GM21447 (cell line): ENCODE data around the gene MTR.

Experiments used
- ATAC-seq: cut with Tn5 transposase; IDR thresholded peaks from one replicate; pipeline ENCODE4 v1.9.1; 2021; ENCODE audit not compliant: unreplicated experiment

The MTR gene

GRCh38 chr1:236774926-236775325, 20.2 kb upstream of the MTR start:
- ATAC-seq = no peak

DNA sequence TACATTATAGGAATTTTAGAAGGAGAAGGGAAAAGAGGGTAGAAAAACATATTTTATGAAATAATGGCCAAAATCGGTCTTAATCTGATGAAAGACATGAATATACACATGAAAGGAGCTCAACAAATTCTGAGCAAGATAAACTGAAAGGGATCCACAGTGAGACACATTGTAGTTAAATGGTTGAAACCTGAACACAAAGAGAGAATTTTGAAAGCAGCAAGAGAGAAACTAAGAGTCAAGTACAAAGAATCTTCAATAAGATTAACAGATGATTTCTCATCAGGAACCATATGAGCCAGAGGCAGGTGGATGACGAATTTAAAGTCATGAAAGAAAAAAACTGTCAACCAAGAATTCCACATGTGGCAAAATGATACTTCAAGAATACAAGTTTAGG, 15.8 kb upstream of the MTR start:
- no peak for ATAC-seq

GRCh38 chr1:236785477-236785876, 9.6 kb upstream of the MTR start:
- ATAC-seq = no peak

DNA sequence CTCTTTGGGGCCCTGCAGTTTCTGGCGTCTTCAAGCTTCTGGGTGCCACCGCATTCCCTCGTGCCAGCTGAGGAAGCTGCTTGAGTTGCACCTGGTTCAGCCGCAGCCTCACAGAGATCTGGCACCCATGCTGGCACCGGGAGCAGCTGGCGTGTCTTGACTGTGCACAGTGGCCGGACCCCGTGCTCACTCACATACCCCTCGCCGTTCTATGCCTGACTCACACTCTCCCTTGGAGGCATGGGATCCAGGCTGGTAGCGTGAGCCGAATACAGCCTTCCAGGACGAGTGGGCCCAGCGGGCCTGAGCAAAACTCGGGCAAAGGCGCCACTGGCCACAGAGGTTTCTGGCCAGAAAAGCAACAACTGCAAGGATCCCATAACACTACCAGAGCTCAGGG, 8.6 kb upstream of the MTR start:
- no peak for ATAC-seq

- ATAC-seq = no peak
Measured at GRCh38 chr1:236794585-236795034, 482 bp upstream of the MTR start.

DNA sequence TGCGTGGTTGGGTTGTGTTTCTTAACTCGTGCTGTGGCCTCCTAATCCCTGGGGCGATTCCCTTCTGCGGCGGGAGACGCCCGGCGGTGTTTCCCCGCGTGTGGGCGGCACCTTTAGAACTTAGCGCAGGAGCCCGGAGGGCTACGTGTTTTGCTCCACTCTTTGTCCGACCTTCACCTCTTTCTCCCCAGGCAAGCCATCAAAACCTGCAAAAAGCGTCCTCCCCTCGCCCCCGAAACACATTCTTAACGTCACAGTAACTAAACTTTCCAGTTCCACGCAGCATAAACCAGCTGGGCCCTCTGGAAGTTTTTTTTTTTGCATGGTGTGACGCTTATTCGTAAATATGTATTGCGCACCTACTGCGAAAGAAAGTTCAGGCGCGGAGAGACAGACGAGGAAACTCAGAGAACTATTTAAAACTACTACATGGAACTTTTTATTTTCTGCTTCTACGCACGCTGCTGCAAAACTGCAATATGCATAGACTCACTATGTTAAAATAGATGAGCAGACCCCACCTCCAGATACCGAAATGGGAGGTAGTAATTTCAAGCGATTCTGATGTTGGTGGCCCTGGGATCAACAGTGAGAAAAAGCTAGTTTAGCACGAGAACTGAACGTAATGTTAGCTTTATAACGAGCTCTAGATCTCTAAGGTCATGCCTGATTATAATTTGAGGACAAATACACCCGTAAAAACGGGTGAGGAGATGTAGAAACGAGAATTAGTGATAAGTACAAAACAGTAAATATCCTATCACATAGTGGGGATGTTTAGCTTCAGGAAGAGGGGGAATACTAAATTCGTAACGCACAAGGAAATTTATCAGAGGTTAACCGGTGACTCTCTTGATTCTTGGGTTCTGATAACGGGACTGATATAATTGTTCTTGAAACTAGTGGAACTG, 920 bp downstream of the MTR start:
- peak; percentile 41 for ATAC-seq

DNA sequence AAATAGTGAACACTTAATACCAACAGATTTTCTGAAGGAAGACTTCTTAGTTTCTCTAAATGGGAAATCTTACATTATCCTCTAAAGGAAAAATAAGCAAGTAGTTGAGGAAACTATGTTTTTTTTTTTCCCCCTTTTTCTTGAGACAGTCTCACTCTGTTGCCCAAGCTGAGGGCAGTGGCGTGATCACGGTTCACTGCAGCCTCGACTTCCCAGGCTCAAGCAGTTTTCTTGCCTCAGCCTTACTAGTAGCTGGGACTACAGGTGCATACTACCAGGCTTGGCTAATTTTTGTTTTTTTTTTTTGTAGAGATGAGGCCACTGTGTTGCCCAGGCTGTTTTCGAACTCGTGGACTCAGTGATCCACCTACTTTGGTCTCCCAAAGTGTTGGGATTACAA, 3.9 kb downstream of the MTR start:
- ATAC-seq = no peak

- no peak for ATAC-seq
Measured at GRCh38 chr1:236800002-236800620, 5.0 kb downstream of the MTR start.

DNA sequence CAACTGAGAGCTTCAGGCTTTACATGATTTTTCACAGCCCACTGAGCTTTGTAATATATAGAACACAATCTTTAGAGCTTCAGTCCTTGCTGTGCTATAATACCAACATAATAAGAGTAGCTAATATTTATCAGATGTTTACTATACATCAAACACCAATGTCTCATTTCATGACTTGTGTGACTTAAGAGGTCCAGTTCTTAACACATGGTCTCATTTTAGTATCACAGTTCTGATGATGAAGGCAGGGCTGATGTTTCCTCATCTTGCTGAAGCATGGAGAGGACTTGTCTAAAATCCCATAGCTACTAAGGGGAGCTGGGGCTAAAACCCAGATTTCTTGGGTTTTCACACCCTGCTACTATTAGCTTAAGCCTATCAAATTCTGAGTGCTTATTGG, 5.5 kb downstream of the MTR start:
- ATAC-seq = no peak

- no peak for ATAC-seq
Measured at GRCh38 chr1:236802264-236802663, 7.2 kb downstream of the MTR start.

DNA sequence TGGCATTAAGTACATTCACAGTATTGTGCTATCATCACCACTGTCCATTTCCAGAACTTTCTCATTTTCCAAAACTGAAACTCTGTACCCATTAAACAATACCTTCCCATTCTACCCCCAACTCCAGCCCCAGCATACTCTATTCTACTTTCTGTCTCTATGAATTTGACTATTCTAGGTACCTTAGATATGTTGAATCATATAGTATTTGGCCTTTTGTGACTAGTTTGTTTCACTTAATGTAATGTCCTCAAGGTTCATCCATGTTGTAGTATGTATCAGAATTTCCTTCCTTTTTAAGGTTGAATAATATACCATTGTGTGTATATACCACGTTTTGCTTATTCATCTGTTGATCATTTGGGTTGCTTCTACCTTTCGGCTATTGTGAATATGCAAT, 11.5 kb downstream of the MTR start:
- ATAC-seq = no peak

GRCh38 chr1:236808005-236808404, 12.9 kb downstream of the MTR start:
- ATAC-seq = no peak

DNA sequence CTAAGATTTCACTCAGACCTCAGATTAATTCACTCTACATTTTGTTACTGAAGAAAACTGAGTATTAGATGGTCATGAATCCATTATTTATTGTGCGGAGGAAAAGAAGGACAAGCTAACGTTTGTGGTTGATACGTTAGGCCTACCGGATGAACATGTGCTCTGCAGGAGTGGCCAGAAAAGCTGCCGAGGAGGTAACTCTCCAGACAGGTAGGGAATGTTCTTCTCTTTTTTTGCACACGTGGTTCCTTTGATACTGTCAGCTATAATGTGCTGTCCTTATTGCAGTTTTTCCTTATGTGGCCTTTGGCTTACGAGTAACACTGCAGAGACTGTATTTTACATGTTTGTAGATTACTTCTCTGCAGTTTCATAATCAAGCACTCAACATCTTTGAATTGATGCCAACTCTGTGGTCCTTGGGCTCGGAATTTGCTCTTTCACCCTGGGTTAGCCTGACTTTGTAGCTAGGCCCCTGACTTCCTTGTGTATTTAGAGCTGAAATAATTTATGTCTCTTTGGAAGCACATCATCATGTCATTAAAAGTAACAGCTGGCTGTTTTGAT, 13.6 kb downstream of the MTR start:
- ATAC-seq = no peak

GRCh38 chr1:236809148-236809547, 14.1 kb downstream of the MTR start:
- ATAC-seq = no peak

DNA sequence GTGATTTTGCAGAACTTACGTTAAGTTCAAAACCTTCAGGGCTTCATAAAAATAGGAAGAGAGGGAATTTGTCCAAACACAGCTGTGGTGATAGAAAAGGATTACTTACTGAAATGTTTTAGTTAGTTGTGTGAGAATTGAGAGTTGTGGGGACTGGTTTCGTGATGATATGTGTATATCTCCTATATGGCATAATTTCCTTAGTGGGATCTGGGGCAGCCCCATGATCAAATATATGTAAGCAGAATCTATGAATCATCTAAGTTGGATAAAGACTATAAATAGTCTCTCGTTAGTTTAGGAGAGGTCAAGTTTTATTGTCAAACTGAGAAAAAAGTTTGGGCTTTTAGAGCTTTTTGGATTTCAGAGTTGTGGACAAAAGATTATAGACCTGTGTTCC, 14.9 kb downstream of the MTR start:
- no peak for ATAC-seq

DNA sequence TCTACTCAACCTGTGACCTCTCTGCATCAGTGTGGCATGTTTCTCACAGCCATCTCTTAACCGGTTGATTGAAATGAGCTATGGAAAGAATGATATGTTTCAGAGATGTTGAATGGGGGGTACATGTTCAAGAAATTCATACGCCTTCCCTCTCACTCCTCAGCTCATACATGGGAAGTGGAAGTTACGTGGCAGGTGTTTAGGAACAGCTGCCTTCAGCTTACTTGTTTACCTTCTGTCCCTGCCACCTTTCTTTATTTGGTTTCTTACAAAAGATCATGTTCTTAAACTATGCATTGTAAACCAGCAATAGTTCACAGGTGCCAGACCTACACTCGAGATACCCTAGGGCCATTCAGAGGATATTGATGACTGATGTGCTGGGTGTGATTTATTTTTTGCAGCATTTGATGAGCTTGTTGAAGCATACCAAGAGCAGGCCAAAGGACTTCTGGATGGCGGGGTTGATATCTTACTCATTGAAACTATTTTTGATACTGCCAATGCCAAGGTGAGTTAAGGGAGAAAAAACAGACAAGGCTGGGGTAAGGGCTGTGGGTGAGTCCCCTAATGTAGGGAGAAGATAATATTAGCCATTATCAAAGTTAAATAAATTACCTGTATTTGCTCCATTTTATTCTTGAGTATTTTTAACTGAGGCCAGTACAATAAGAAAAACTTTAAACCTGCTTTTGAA, 17.4 kb downstream of the MTR start:
- no peak for ATAC-seq

GRCh38 chr1:236815941-236816340, 20.8 kb downstream of the MTR start:
- no peak for ATAC-seq

DNA sequence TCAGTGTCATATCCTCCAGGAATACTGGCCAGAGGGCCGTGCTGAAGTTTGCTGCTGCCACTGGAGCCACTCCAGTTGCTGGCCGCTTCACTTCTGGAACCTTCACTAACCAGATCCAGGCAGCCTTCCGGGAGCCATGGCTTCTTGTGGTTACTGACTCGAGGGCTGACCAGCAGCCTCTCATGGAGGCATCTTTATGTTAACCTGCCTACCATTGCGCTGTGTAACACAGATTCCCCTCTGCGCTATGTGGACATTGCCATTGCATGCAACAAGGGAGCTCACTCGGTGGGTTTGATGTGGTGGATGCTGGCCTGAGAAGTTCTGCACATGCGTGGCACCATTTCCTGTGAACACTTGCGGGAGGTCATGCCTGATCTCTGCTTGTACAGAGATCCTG, 24.8 kb downstream of the MTR start:
- no peak for ATAC-seq

DNA sequence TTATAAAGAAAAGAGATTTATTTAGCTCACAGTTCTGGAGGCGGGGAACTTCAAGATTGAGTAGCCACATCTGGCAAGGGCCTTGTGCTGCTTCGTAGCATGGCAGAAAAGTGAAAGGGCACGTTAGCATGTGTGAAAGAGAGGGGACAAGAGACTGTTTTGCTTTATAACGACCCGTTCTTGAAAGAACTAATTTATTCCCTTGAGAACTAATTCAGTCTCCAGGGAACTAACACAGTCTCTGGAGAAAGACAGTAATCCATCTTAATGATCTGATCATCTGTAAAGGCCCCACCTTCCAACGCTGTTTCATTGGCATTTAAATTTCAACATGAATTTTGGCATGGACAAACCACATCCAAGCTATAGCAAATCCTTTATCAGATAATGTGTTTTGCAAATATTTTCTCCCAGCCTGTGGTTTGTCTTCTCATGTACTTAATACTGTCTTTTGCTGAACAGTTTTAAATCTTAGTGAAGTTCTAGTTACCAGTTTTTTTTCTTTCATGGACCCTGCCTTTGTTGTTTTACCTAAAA, 26.1 kb downstream of the MTR start:
- no peak for ATAC-seq

DNA sequence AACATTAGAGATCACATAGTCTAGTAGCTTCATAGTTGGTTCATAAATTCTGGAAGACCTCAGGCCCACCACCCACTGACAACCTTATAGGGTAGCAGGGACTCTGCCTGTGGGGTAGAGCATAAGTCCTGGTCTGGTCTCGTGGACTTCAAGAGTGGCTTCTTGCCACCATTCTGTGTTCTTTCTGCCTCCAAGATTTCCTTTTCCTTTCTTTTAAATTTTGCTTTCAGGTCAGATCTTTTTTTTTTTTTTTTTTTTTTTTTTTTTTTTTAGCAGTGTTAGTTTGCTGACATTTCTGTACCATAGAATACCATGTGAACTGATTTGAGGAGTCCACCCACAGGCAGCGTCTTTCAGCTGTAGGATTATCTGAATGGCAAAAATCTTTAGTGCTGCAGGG, 28.5 kb downstream of the MTR start:
- ATAC-seq = no peak

- ATAC-seq = no peak
Measured at GRCh38 chr1:236829085-236829484, 34.0 kb downstream of the MTR start.
